Putamen (tissue), 1 donor: ENCODE measurements around the gene ATG2B.
"Not testable (repeated sequence)": the region's sequence is repeated elsewhere in the genome, so short reads cannot be mapped to it uniquely, and the experiment has no call there.

Source experiments
- DNase-seq: peaks from one replicate; pipeline ENCODE4 v3.0.0-alpha.2; 2016; ENCODE audit warnings: low spot score

ATG2B gene

GRCh38 chr14:96252999-96253539, 110.1 kb downstream of the ATG2B start:
- DNase-seq, result no peak

DNA sequence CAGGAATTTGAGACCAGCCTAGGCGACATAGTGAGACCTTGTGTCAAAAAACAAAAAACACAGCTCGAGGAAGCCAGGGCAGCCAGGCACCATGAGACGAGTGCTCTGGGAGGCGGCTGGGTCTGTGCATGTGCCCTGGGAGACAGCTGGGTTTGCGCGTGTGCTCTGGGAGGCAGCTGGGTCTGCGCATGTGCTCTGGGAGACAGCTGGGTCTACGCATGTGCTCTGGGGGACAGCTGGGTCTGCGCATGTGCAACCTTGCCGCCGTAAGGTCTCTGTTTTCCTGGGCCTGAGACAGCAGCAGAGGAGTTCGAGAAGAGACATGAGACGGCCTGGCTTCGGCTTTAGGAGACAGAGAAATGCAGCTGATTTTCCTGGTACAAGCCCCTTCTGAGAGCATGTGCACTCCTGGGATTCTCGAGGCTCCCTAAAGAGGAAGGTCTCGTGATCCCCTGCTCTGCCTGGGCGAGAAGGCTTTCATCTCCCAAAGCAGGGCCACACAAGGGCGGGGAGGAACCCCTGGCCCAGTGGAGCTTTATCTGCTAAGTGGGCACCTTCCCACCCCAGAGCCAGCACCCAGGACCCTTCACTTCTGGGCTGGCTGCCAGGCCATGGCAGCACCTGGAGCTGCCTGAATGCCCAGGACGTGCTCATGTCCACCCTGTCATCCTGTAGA, 110.7 kb downstream of the ATG2B start:
- DNase-seq, result no peak

- DNase-seq, result no peak
Observed at GRCh38 chr14:96251656-96252155, 111.4 kb downstream of the ATG2B start.

DNA sequence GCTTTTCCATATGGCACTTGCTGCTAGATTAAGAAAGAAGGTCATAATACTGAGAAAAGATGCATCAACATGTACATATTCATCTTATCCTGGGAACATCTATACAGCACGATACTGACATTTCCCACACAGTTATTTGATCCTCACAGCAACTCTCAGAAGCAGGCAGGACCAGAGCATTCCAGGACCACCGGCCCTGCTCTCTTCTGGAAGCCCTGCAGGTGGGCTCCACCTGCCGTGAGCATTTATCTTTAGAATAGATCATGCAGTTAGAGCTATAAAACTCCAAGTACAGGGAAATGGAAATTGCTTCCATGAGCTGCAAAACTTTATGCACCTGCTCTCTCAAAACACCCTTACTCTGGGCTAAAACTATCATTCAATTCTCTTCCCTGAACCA, 112.7 kb downstream of the ATG2B start:
- DNase-seq, result no peak

DNA sequence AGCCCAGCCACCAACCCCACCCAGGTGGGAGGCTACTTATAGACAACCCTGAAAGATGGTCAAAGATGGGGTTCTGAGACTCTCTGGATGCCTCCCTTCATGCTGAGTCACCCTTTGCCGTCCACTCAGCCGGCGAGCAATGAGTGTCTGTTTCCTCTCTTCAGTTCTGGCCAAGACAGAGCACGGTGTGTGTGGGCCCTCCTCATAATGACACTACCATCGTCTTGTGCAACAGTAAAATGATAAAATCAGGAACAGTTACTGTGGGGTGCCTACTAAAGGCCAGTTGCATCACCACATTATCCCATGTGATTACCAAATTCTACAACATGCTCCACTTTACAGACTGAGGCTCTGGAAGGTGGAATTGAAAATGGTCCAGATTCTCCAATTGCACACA, 114.1 kb downstream of the ATG2B start:
- no peak for DNase-seq

GRCh38 chr14:96247031-96247430, 116.1 kb downstream of the ATG2B start:
- no peak for DNase-seq

- no peak for DNase-seq
Observed at GRCh38 chr14:96246539-96246847, 116.6 kb downstream of the ATG2B start.

- no peak for DNase-seq
Observed at GRCh38 chr14:96245710-96246538, 117.2 kb downstream of the ATG2B start.

- DNase-seq, result not testable (repeated sequence)
Observed at GRCh38 chr14:96245074-96245473, 118.1 kb downstream of the ATG2B start.

- DNase-seq, result peak; percentile 10
Observed at GRCh38 chr14:96243785-96244184, 119.4 kb downstream of the ATG2B start.

- no peak for DNase-seq
Observed at GRCh38 chr14:96242126-96242525, 121.0 kb downstream of the ATG2B start.

- DNase-seq, result no peak
Observed at GRCh38 chr14:96240641-96241040, 122.5 kb downstream of the ATG2B start.

DNA sequence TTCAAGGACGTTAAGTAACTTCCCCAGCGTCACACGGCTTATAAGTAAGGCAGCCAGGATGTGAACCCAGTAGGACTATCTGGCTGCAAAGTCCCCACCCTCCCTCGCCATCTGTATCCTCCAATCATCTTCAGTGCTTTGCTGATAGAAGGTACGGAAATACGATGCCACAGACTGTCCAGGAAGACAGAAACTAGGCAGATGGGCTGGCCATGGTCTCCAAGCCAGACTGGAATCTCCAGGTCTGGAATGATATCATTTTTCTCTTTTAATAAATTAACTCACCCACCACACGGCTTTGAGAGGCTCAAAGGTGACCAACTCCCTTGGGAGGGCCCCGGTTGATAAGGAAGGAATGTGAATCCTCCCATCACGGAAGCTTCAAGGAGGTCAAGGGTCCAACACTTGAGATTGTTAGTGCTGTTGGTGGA, 123.4 kb downstream of the ATG2B start:
- DNase-seq, result no peak

DNA sequence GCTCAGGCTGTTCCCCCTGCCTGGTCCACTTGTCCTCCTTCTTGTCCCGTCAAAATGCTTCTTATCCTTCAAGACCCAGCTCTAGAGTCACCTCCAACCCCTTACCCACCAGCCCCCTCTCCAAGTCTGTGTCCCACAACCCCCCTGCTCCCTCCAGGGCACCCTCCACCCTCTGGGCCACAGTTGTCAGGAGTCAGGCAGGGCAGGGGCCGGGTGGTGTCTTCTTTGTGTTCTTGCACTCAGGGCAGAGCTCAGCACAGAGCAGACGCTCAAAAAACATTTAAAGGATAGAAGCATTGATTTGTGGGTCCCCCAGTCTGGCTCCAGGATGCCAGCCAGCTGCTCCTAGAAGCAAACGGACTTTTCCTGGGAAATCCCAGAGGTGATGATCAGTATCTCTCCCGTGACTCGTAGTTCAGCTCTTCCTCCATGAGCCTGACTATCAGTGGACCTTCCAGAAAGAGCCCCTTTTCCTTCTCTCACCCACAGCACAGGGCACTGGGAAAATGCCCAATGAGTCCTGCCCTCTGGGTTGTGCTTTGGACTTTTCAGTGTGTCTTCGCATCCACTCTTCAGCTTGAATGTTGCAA, 124.4 kb downstream of the ATG2B start:
- DNase-seq, result no peak

GRCh38 chr14:96237641-96238040, 125.5 kb downstream of the ATG2B start:
- DNase-seq, result no peak

GRCh38 chr14:96235426-96235825, 127.7 kb downstream of the ATG2B start:
- DNase-seq, result no peak

GRCh38 chr14:96233661-96234060, 129.5 kb downstream of the ATG2B start:
- no peak for DNase-seq

DNA sequence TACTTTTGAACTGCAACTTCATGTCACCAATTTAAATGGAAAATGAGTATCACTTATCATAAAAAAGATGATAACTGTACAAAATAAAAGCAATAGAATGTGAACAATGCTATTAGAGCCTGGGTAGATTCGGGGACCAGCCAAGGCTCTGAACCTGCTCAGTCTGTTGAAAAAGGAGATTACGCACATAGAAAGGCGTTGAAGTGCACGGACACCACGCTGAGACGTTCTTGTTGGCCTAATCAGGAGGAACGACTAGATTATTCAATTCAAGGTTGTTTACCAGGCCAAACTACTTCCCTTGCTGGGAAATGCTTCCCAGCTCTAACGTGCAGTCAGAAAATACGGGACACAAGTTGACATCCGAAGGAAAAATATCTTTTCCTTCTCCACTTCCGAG, 130.6 kb downstream of the ATG2B start:
- DNase-seq, result no peak

GRCh38 chr14:96231526-96232130, 131.5 kb downstream of the ATG2B start:
- DNase-seq, result no peak

- no peak for DNase-seq
Observed at GRCh38 chr14:96231056-96231455, 132.1 kb downstream of the ATG2B start.

- DNase-seq, result no peak
Observed at GRCh38 chr14:96229315-96229714, 133.8 kb downstream of the ATG2B start.
